Suprapubic skin (tissue), 3 donors: ENCODE results near the gene ADAMTS17.

Experiments
- CTCF ChIP-seq, 2 donors: fragments of 200-600 bp in 1 of 2; fragments of 450-650 bp in 1 of 2; sonication (generic) in 1 of 2; IDR thresholded peaks; one replicate each; pipeline ENCODE4 v1.5.1; 2016 to 2019; ENCODE audit warnings: antibody characterized with exemption in 2 of 2, mild to moderate bottlenecking in 1 of 2, moderate library complexity in 1 of 2
- EP300 ChIP-seq: sonication (generic); formaldehyde crosslinking; IDR thresholded peaks from one replicate; pipeline ENCODE4 v1.6.1; 2017; ENCODE audit warnings: antibody characterized with exemption

DNA sequence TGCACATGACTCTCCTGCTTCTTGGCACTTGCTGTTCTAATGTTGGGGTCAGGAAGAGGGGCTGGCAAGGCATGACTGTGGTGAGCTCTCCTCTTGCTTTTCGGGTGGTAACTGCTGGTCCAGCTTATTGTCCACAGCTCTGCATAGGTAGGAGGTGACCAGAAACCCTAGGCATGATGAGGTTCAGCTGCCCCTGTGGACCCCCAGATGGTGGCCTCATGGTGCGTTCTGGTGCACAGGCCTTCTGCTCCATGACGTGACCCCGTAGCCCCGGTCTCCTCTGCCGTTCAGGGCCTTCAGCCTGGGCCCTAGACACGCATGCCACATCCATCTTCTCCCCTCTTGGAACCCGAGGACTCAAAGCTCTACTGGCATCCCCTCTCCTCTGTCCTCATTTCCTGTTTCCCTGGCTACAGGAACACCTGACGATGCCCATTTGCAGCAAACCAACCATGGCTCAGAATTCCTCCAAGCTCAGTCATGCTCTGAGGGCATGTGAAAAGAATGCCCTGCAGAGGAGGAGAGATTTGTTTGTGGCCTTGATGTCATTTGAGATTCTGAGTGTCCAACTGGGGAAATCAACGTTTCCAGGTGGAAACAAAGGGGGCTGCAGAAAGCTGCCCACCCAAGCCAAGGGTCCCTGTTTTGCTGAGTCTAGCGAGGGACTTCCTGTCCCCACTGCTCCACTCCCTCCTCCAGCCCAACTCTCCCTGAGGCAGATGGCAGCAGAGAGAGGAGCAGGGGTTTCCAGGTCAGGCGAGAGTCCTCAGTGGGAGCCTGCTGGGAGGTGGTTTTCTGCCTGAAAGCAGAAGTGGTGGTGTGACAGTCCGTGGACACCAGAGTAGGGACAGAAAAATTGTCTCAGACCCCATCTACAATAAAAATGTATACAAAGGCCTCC lies 409.8 kb downstream of the ADAMTS17 start:
- no peak for TF ChIP-seq EP300
- TF ChIP-seq CTCF (IDR thresholded peaks at IDR 0.05), result no peak
